Sigmoid colon (tissue), 4 donors: ENCODE results near the gene HIBADH.

Source experiments
- EP300 ChIP-seq, 4 donors: sonication (generic); formaldehyde crosslinking; IDR thresholded peaks; one replicate each; pipeline ENCODE4 v1.6.1; 2017; ENCODE audit warnings: antibody characterized with exemption in 4 of 4
- POLR2A ChIP-seq, 2 donors: fragments of 450-650 bp; IDR thresholded peaks; one replicate each; pipeline ENCODE4 v1.6.1; 2016; ENCODE audit warnings: antibody characterized with exemption in 2 of 2, mild to moderate bottlenecking in 2 of 2, moderate library complexity in 2 of 2
- POLR2AphosphoS5 ChIP-seq, 4 donors: sonication (generic); formaldehyde crosslinking; IDR thresholded peaks; one replicate each; pipeline ENCODE4 v1.6.1; 2017; ENCODE audit warnings: antibody characterized with exemption in 4 of 4
- TF ChIP-seq, protein P1 (sequence below), 4 experiments: fragments of 450-650 bp in 3 of 4; fragments of 200-600 bp in 1 of 4; IDR thresholded peaks; one replicate each; pipeline ENCODE4 v1.5.1; 2016 to 2019; ENCODE audit warnings: antibody characterized with exemption in 4 of 4, mild to moderate bottlenecking in 3 of 4, moderate library complexity in 2 of 4

DNA sequence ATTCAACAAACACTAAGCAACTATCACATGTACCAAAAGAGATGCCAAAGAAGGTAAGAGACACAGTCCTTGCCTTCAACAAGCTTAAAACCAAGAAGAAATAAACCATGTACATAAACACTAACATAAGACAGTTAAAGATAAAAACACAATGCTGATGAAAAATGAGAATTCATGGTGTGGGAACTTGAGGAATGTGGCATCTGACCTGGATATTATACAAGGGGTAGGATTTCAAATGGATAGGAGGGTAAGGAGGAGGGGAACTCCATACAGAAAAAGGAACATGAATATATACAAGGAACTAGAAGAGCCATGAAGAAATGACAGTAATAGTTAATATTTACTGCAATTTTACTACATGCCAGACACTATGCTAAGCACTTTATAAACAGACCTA lies 11.0 kb downstream of the HIBADH start:
- TF ChIP-seq POLR2A (IDR thresholded peaks at IDR 0.05), result no peak
- TF ChIP-seq, protein P1, sequence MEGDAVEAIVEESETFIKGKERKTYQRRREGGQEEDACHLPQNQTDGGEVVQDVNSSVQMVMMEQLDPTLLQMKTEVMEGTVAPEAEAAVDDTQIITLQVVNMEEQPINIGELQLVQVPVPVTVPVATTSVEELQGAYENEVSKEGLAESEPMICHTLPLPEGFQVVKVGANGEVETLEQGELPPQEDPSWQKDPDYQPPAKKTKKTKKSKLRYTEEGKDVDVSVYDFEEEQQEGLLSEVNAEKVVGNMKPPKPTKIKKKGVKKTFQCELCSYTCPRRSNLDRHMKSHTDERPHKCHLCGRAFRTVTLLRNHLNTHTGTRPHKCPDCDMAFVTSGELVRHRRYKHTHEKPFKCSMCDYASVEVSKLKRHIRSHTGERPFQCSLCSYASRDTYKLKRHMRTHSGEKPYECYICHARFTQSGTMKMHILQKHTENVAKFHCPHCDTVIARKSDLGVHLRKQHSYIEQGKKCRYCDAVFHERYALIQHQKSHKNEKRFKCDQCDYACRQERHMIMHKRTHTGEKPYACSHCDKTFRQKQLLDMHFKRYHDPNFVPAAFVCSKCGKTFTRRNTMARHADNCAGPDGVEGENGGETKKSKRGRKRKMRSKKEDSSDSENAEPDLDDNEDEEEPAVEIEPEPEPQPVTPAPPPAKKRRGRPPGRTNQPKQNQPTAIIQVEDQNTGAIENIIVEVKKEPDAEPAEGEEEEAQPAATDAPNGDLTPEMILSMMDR (IDR thresholded peaks at IDR 0.05), result no peak
- TF ChIP-seq EP300 (IDR thresholded peaks at IDR 0.05), result no peak
- no peak for TF ChIP-seq POLR2AphosphoS5 (IDR thresholded peaks at IDR 0.05)
